ENCODE data around the gene SLC38A3. TPM values are rescaled to one million over a fixed set of nuclear protein-coding genes. Genes with fewer than 3 reads are reported as not detected.

Gene SLC38A3
- total and polyA plus RNA-seq, 2 of the 8 experiments (the other 6 are each of a cell fraction or from before 2014, with no cell fraction given), result 1.2 to 3.7 TPM

GRCh38 chr3:50265571-50265970, 60.5 kb downstream of the SLC38A3 start:
- no peak for FAIRE-seq
- no peak overlapping the region for H2BK120ac ChIP-seq (replicated peaks; ENCODE audit: low read depth, low read length)
- H3K9ac ChIP-seq (replicated peaks in 1 of 4; ENCODE audit: extremely low read depth in 1 of 4, low read depth in 3 of 4, low read length in 3 of 4), result no peak overlapping the region
- H3K4ac ChIP-seq (replicated peaks; ENCODE audit: insufficient read length, low read depth, low read length), result peak overlapping the region; percentile 49
- 93% methylated on average over 1 of the region's 1 CpG; no CpG with 5 or more reads in 1 of the 2 experiments for WGBS, 2 experiments (ENCODE audit: extremely low coverage in 1 of 2, insufficient coverage in 1 of 2, insufficient read length in 1 of 2, insufficient replicate concordance in 2 of 2, low coverage in 1 of 2, low lambda C conversion rate in 2 of 2, missing lambda C conversion rate in 1 of 2)
- no peak overlapping the region for H2AFZ ChIP-seq (ENCODE audit: low read length)
- peaks cover 4% of the 10 kb centered on the region; the same call in 1 of the 2 replicates for H3K23me2 ChIP-seq (ENCODE audit: low read depth, low read length)
- peak overlapping the region; percentile 38 for H4K91ac ChIP-seq (replicated peaks; ENCODE audit: insufficient read length, low read length)
- H2AK5ac ChIP-seq (ENCODE audit: low read depth, low read length), result peak overlapping the region; percentile 29; the same call in 1 of the 2 replicates
- H3K36me3 ChIP-seq (ENCODE audit: control insufficient read depth in 2 of 4, insufficient read depth in 4 of 4, low read length in 3 of 4), result no peaks in the 10 kb centered on the region
- H3K14ac ChIP-seq (ENCODE audit: insufficient read length), result no peak overlapping the region
- H4K5ac ChIP-seq (ENCODE audit: insufficient read length, low read depth, low read length), result peak overlapping the region; percentile 74
- H3K23ac ChIP-seq (ENCODE audit: insufficient read length), result no peak overlapping the region
- no peak overlapping the region for H3K4me3 ChIP-seq (ENCODE audit: extremely low read depth in 1 of 4, insufficient read depth in 2 of 4, low read depth in 3 of 4, low read length in 4 of 4)
- TF ChIP-seq KDM1A (IDR thresholded peaks at IDR 0.05; ENCODE audit: borderline replicate concordance, low read length) (no peak), RXRA (IDR thresholded peaks at IDR 0.05; ENCODE audit: insufficient read depth, low read depth, low read length) (no peak), POLR2AphosphoS5 (IDR thresholded peaks at IDR 0.05; ENCODE audit: low read depth, low read length) (no peak), EGR1 (IDR thresholded peaks at IDR 0.05; ENCODE audit: borderline replicate concordance, low read depth, low read length) (no peak), CHD1 (IDR thresholded peaks at IDR 0.05; ENCODE audit: low read depth, low read length) (no peak), PHF8 (conservative IDR thresholded peaks at IDR 0.05; ENCODE audit: low read depth, low read length) (no peak), SP4 (IDR thresholded peaks at IDR 0.05; ENCODE audit: low read length) (no peak), HDAC6 (IDR thresholded peaks at IDR 0.05; ENCODE audit: low read depth, low read length) (no peak), BCL11A (IDR thresholded peaks at IDR 0.05; ENCODE audit: low read depth in 2 of 2, low read length in 2 of 2) (no peak), KDM5A (IDR thresholded peaks at IDR 0.05; ENCODE audit: low read length) (no peak), FOSL1 (IDR thresholded peaks at IDR 0.05; ENCODE audit: insufficient read depth, low read depth, low read length) (no peak)
- H3K18ac ChIP-seq (ENCODE audit: extremely low read depth, low read length), result peak overlapping the region; percentile 86; the same call in 1 of the 2 replicates
- peak overlapping the region; percentile 95; the same call in 1 of the 2 replicates for H2BK20ac ChIP-seq (ENCODE audit: low read length)
- peak overlapping the region; percentile 46 to 58; a peak in 2 of 4 replicates for H3K4me2 ChIP-seq (ENCODE audit: insufficient read depth in 1 of 2, low read depth in 2 of 2, low read length in 2 of 2)
- no peaks in the 10 kb centered on the region for H3K79me2 ChIP-seq (ENCODE audit: control insufficient read depth in 1 of 2, insufficient read depth in 2 of 2, low read length in 2 of 2)
- peaks cover 0 to 1% of the 10 kb centered on the region in 2 experiments for H4K20me1 ChIP-seq (replicated peaks in 1 of 2; ENCODE audit: control insufficient read depth in 1 of 2, insufficient read depth in 2 of 2, low read length in 2 of 2)
- ChIA-PET CTCF (ENCODE audit: partially characterized antibody) (interaction anchor here (0.9 to 53.5 kb wide), 9 partner anchors 8 to 96 kb away, joined by 3 to 2149 read pairs (median 25); partner anchors contain the start of genes GNAI2, GNAT1, HYAL2 and LSMEM2), POLR2A (ENCODE audit: partially characterized antibody) (interaction anchor here (0.6 to 3.5 kb wide), 10 partner anchors 10 to 72 kb away, joined by 3 to 19 read pairs (median 4); partner anchors contain the start of genes GNAI2, HYAL3, LSMEM2 and NAA80)
- peaks cover 0 to 55% (median 42%) of the 10 kb centered on the region in 4 experiments; a peak in 6 of 7 replicates for H3K4me1 ChIP-seq (replicated peaks in 1 of 4; ENCODE audit: control insufficient read depth in 3 of 4, insufficient read depth in 4 of 4, low read length in 3 of 4)
- no peak for DNase-seq (ENCODE audit: low read depth in 1 of 2, low spot score in 2 of 2)
- H3K9me3 ChIP-seq (ENCODE audit: insufficient read depth in 2 of 2, low read depth in 1 of 2, low read length in 1 of 2), result no peaks in the 10 kb centered on the region
- H4K8ac ChIP-seq (ENCODE audit: extremely low read depth, insufficient read depth, low read length), result peak overlapping the region; percentile 82
- H2BK15ac ChIP-seq (ENCODE audit: low read length), result peak overlapping the region; percentile 95; the same call in 1 of the 2 replicates
- H2BK5ac ChIP-seq (ENCODE audit: low read depth, low read length), result peak overlapping the region; percentile 86
- H3K79me1 ChIP-seq (ENCODE audit: low read depth, low read length), result no peaks in the 10 kb centered on the region
- peak overlapping the region; percentile 91 for H2BK12ac ChIP-seq (ENCODE audit: low read depth, low read length)
- peak overlapping the region; percentile 71 for H3K27ac ChIP-seq (ENCODE audit: low read depth, low read length)
- H3K56ac ChIP-seq (replicated peaks; ENCODE audit: insufficient read length, low read depth, low read length), result no peak overlapping the region
- H3K27me3 ChIP-seq (replicated peaks in 1 of 4; ENCODE audit: control insufficient read depth in 3 of 4, extremely low read depth in 1 of 4, insufficient read depth in 3 of 4, low read length in 3 of 4), result no peaks in the 10 kb centered on the region; a peak in 2 of 7 replicates

All from H1 (cell line).